IMR-90 (cell line): ENCODE measurements around the gene MMP2.

Experiments
- CEBPB ChIP-seq: IDR thresholded peaks from 2 replicates; pipeline ENCODE4 v1.6.1; 2012; ENCODE audit warnings: low read depth, low read length, improper control_type of control experiment
- CHD1 ChIP-seq: IDR thresholded peaks from 2 replicates; pipeline ENCODE4 v1.6.1; 2012; ENCODE audit warnings: low read depth, low read length, improper control_type of control experiment
- FOS ChIP-seq: fragments of 150-350 bp; IDR thresholded peaks from 2 replicates; pipeline ENCODE4 v1.6.1; 2016; ENCODE audit warnings: low read depth, low read length
- MAFK ChIP-seq: IDR thresholded peaks from 2 replicates; pipeline ENCODE4 v1.6.1; 2012; ENCODE audit warnings: low read depth, low read length, improper control_type of control experiment
- MAZ ChIP-seq: IDR thresholded peaks from 2 replicates; pipeline ENCODE4 v1.6.1; 2012; ENCODE audit warnings: low read depth, mild to moderate bottlenecking, low read length, improper control_type of control experiment, moderate library complexity, borderline replicate concordance
- MXI1 ChIP-seq: IDR thresholded peaks from 2 replicates; pipeline ENCODE4 v1.6.1; 2012; ENCODE audit warnings: low read depth, mild to moderate bottlenecking, low read length, moderate library complexity, borderline replicate concordance
- NFE2L2 ChIP-seq: fragments of 150-350 bp; IDR thresholded peaks from 2 replicates; pipeline ENCODE4 v1.6.1; 2016; ENCODE audit warnings: low read depth, mild to moderate bottlenecking, low read length
- POLR2A ChIP-seq: IDR thresholded peaks from 2 replicates; pipeline ENCODE4 v1.6.1; 2012; ENCODE audit warnings: mild to moderate bottlenecking, low read depth, low read length
- RCOR1 ChIP-seq: IDR thresholded peaks from 2 replicates; pipeline ENCODE4 v1.6.1; 2012; ENCODE audit warnings: mild to moderate bottlenecking, low read length, improper control_type of control experiment; ENCODE audit not compliant: insufficient replicate concordance
- RFX5 ChIP-seq: IDR thresholded peaks from 2 replicates; pipeline ENCODE4 v1.8.0; 2012; ENCODE audit warnings: low read depth, mild to moderate bottlenecking, low read length, moderate library complexity
- SMC3 ChIP-seq: fragments of 150-350 bp; IDR thresholded peaks from 2 replicates; pipeline ENCODE4 v1.6.1; 2016; ENCODE audit warnings: low read depth, mild to moderate bottlenecking, antibody characterized with exemption, low read length, moderate library complexity
- TF ChIP-seq, protein P1 (sequence below): conservative IDR thresholded peaks from 2 replicates; pipeline ENCODE4 v1.5.1; 2012; ENCODE audit warnings: mild to moderate bottlenecking, low read depth, low read length, improper control_type of control experiment
- TF ChIP-seq, protein P2 (sequence below): fragments of 150-350 bp; IDR thresholded peaks from 2 replicates; pipeline ENCODE4 v1.6.1; 2017; ENCODE audit warnings: mild to moderate bottlenecking, antibody characterized with exemption, low read length, low read depth

DNA sequence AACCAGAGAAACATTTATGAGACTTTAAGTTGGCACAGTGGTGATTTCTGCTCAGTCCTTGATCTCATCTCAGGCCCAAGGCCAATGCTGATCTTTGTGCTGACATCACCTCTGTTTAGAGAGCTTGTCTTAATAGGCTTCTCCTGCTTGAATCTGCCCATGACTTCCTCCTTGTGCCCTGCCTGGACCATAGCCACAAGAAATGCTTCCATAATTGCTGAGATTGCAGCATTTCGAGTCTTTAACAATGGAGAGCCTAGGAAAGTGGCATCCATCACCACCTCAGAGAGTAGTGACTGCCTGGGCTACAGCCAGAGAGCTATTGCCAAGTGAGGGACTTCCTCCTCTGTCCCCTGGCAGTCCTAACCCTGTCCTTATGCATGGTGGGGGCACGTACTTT lies 25.1 kb upstream of the MMP2 start:
- TF ChIP-seq, protein P1, sequence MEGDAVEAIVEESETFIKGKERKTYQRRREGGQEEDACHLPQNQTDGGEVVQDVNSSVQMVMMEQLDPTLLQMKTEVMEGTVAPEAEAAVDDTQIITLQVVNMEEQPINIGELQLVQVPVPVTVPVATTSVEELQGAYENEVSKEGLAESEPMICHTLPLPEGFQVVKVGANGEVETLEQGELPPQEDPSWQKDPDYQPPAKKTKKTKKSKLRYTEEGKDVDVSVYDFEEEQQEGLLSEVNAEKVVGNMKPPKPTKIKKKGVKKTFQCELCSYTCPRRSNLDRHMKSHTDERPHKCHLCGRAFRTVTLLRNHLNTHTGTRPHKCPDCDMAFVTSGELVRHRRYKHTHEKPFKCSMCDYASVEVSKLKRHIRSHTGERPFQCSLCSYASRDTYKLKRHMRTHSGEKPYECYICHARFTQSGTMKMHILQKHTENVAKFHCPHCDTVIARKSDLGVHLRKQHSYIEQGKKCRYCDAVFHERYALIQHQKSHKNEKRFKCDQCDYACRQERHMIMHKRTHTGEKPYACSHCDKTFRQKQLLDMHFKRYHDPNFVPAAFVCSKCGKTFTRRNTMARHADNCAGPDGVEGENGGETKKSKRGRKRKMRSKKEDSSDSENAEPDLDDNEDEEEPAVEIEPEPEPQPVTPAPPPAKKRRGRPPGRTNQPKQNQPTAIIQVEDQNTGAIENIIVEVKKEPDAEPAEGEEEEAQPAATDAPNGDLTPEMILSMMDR = no peak
- TF ChIP-seq RFX5 = no peak
- TF ChIP-seq CHD1 = no peak
- TF ChIP-seq RCOR1 = no peak
- TF ChIP-seq POLR2A = no peak
- no peak for TF ChIP-seq FOS
- TF ChIP-seq MXI1 = no peak
- no peak for TF ChIP-seq SMC3
- no peak for TF ChIP-seq MAZ
- TF ChIP-seq, protein P2, sequence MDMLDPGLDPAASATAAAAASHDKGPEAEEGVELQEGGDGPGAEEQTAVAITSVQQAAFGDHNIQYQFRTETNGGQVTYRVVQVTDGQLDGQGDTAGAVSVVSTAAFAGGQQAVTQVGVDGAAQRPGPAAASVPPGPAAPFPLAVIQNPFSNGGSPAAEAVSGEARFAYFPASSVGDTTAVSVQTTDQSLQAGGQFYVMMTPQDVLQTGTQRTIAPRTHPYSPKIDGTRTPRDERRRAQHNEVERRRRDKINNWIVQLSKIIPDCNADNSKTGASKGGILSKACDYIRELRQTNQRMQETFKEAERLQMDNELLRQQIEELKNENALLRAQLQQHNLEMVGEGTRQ = no peak
- no peak for TF ChIP-seq CEBPB
- no peak for TF ChIP-seq MAFK
- no peak for TF ChIP-seq NFE2L2
